Duodenal mucosa (tissue), 2 donors: ENCODE results near the gene CLIP1.
"Not testable (repeated sequence)": the region's sequence is repeated elsewhere in the genome, so short reads cannot be mapped to it uniquely, and the experiment has no call there.

ENCODE experiments used
- H3K27ac ChIP-seq: one replicate; pipeline ENCODE4 v1.7.0; 2013; ENCODE audit warnings: low read depth, low read length
- H3K27me3 ChIP-seq, 2 donors: one replicate each; pipeline ENCODE4 v1.7.0; 2013; ENCODE audit warnings: low read length in 2 of 2, control low read depth in 1 of 2; ENCODE audit not compliant: insufficient read depth in 2 of 2, control insufficient read depth in 1 of 2
- H3K36me3 ChIP-seq, 2 donors: one replicate each; pipeline ENCODE4 v1.7.0; 2013; ENCODE audit warnings: low read length in 2 of 2, control low read depth in 1 of 2; ENCODE audit not compliant: insufficient read depth in 2 of 2, control insufficient read depth in 1 of 2
- H3K4me1 ChIP-seq, 2 donors: one replicate each; pipeline ENCODE4 v1.7.0; 2013; ENCODE audit warnings: low read length in 2 of 2, control low read depth in 1 of 2; ENCODE audit not compliant: insufficient read depth in 2 of 2, control insufficient read depth in 1 of 2
- H3K4me3 ChIP-seq, 2 donors: one replicate each; pipeline ENCODE4 v1.7.0; 2013; ENCODE audit warnings: low read length in 2 of 2, low read depth in 1 of 2
- H3K9ac ChIP-seq, 2 donors: one replicate each; pipeline ENCODE4 v1.7.0; 2013; ENCODE audit warnings: low read length in 2 of 2, low read depth in 1 of 2
- H3K9me3 ChIP-seq, 2 donors: one replicate each; pipeline ENCODE4 v1.7.0; 2013; ENCODE audit warnings: low read length in 2 of 2, control low read depth in 1 of 2; ENCODE audit not compliant: control insufficient read depth in 1 of 2

CLIP1 gene

GRCh38 chr12:122437656-122438121 is 15.2 kb upstream of the CLIP1 start:
- no peaks in the 10 kb centered on the region for H3K9me3 ChIP-seq
- no peak overlapping the region for H3K9ac ChIP-seq
- no peaks in the 10 kb centered on the region for H3K4me1 ChIP-seq
- no peaks in the 10 kb centered on the region for H3K27me3 ChIP-seq
- H3K27ac ChIP-seq, result no peak overlapping the region
- H3K4me3 ChIP-seq, result no peak overlapping the region
- H3K36me3 ChIP-seq, result no peaks in the 10 kb centered on the region

GRCh38 chr12:122435186-122435585 is 12.7 kb upstream of the CLIP1 start:
- Histone ChIP-seq H3K4me3 (no peak overlapping the region), H3K27me3 (no peaks in the 10 kb centered on the region), H3K27ac (no peak overlapping the region), H3K9me3 (no peaks in the 10 kb centered on the region), H3K36me3 (no peaks in the 10 kb centered on the region), H3K9ac (no peak overlapping the region), H3K4me1 (no peaks in the 10 kb centered on the region)

- not testable (repeated sequence) for H3K27ac ChIP-seq, H3K27me3 ChIP-seq, H3K36me3 ChIP-seq, H3K9me3 ChIP-seq, H3K9ac ChIP-seq, H3K4me1 ChIP-seq, H3K4me3 ChIP-seq
These were observed 6.6 kb upstream of the CLIP1 start for GRCh38 chr12:122429043-122429442.

- Histone ChIP-seq H3K9ac (no peak overlapping the region), H3K4me3 (no peak overlapping the region), H3K27ac (no peak overlapping the region), H3K9me3 (no peaks in the 10 kb centered on the region), H3K27me3 (no peaks in the 10 kb centered on the region), H3K36me3 (no peaks in the 10 kb centered on the region), H3K4me1 (peaks cover 0 to 7% of the 10 kb centered on the region in 2 donors)
These were observed 4.9 kb upstream of the CLIP1 start for GRCh38 chr12:122427403-122427802.

GRCh38 chr12:122423258-122424165 is 1.0 kb upstream of the CLIP1 start:
- no peaks in the 10 kb centered on the region for H3K27me3 ChIP-seq
- H3K27ac ChIP-seq, result no peak overlapping the region
- H3K9me3 ChIP-seq, result no peaks in the 10 kb centered on the region
- H3K4me3 ChIP-seq, result peak overlapping the region; percentile 75 to 79
- H3K9ac ChIP-seq, result peak overlapping the region; percentile 61 to 73
- peaks cover 7 to 20% of the 10 kb centered on the region in 2 donors for H3K4me1 ChIP-seq
- H3K36me3 ChIP-seq, result no peaks in the 10 kb centered on the region

- peak overlapping the region; percentile 75 to 79 for H3K4me3 ChIP-seq
- H3K36me3 ChIP-seq, result no peaks in the 10 kb centered on the region
- H3K9me3 ChIP-seq, result no peaks in the 10 kb centered on the region
- peaks cover 7 to 20% of the 10 kb centered on the region in 2 donors for H3K4me1 ChIP-seq
- H3K9ac ChIP-seq, result peak overlapping the region; percentile 61 to 73
- no peaks in the 10 kb centered on the region for H3K27me3 ChIP-seq
- peak overlapping the region; percentile 45 for H3K27ac ChIP-seq
These were observed 325 bp upstream of the CLIP1 start for GRCh38 chr12:122422730-122423257.

- H3K9ac ChIP-seq, result peak overlapping the region; percentile 83 to 94
- H3K4me1 ChIP-seq, result peaks cover 7 to 20% of the 10 kb centered on the region in 2 donors
- peak overlapping the region; percentile 76 to 82 for H3K4me3 ChIP-seq
- H3K9me3 ChIP-seq, result no peaks in the 10 kb centered on the region
- H3K27ac ChIP-seq, result peak overlapping the region; percentile 87
- H3K36me3 ChIP-seq, result peaks cover 0 to 3% of the 10 kb centered on the region in 2 donors
- H3K27me3 ChIP-seq, result no peaks in the 10 kb centered on the region
These were observed 1.2 kb downstream of the CLIP1 start for GRCh38 chr12:122421187-122421820.

- no peak overlapping the region for H3K27ac ChIP-seq
- peaks cover 0 to 3% of the 10 kb centered on the region in 2 donors for H3K36me3 ChIP-seq
- peak overlapping the region; percentile 76 to 82 for H3K4me3 ChIP-seq
- H3K9ac ChIP-seq, result peak overlapping the region; percentile 83 to 94
- no peaks in the 10 kb centered on the region for H3K9me3 ChIP-seq
- H3K4me1 ChIP-seq, result peaks cover 7 to 20% of the 10 kb centered on the region in 2 donors
- H3K27me3 ChIP-seq, result no peaks in the 10 kb centered on the region
These were observed 1.9 kb downstream of the CLIP1 start for GRCh38 chr12:122420471-122421162.

GRCh38 chr12:122419094-122419493 is 3.4 kb downstream of the CLIP1 start:
- H3K27ac ChIP-seq, H3K36me3 ChIP-seq, H3K27me3 ChIP-seq, H3K4me3 ChIP-seq, H3K9me3 ChIP-seq, H3K9ac ChIP-seq: not testable (repeated sequence)
- H3K4me1 ChIP-seq, result peaks cover 7 to 20% of the 10 kb centered on the region in 2 donors
